ENCODE data around the gene BNC2. TPM values are rescaled to one million over a fixed set of nuclear protein-coding genes. Genes with fewer than 3 reads are reported as not detected.

Gene BNC2
- total and polyA plus RNA-seq, 2 of the 13 experiments (the other 11 are each of a cell fraction or from before 2014, with no cell fraction given) = not detected

GRCh38 chr9:16475257-16475656 lies 395.2 kb downstream of the BNC2 start (continued):
- no peak for TF ChIP-seq TFE3 (CRISPR knock-in tag; IDR thresholded peaks at IDR 0.05)
- TF ChIP-seq, protein P1, sequence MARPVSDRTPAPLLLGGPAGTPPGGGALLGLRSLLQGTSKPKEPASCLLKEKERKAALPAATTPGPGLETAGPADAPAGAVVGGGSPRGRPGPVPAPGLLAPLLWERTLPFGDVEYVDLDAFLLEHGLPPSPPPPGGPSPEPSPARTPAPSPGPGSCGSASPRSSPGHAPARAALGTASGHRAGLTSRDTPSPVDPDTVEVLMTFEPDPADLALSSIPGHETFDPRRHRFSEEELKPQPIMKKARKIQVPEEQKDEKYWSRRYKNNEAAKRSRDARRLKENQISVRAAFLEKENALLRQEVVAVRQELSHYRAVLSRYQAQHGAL (CRISPR knock-in tag; IDR thresholded peaks at IDR 0.05; ENCODE audit: not compliant biosample characterization) = no peak
- TF ChIP-seq ZMYM2 (CRISPR knock-in tag; IDR thresholded peaks at IDR 0.05) = no peak
- TF ChIP-seq ZSCAN21 (CRISPR knock-in tag; IDR thresholded peaks at IDR 0.05; ENCODE audit: borderline replicate concordance) = no peak

- FAIRE-seq (no peak), DNase-seq (ENCODE audit: low spot score) (no peak), ATAC-seq (no peak)
- ChIA-PET CTCF (ENCODE audit: low intra/inter-chr PET ratio, low total read pairs) (no interaction called here), POLR2A (no interaction called here)
- H3K4me2 ChIP-seq (ENCODE audit: low read depth, low read length) = no peak overlapping the region
- H3K4me3 ChIP-seq (replicated peaks in 1 of 3; ENCODE audit: insufficient read depth in 1 of 3, low read depth in 2 of 3, low read length in 3 of 3) = no peak overlapping the region
- H2AFZ ChIP-seq (ENCODE audit: low read length) = no peak overlapping the region
- no TSS peak for BruUV-seq (replicated peaks)
- no peaks in the 10 kb centered on the region for H3K36me3 ChIP-seq (replicated peaks in 1 of 2; ENCODE audit: control insufficient read depth in 1 of 2, insufficient read depth in 2 of 2, low read length in 2 of 2)
- H3K27me3 ChIP-seq (ENCODE audit: control insufficient read depth in 1 of 2, insufficient read depth in 2 of 2, low read length in 2 of 2) = no peaks in the 10 kb centered on the region
- H4K20me1 ChIP-seq (ENCODE audit: insufficient read depth, low read length) = no peaks in the 10 kb centered on the region
- no peak overlapping the region for H3K27ac ChIP-seq (ENCODE audit: extremely low read length, insufficient read depth, low read length)
- 2% methylated on average over 4 of the region's 4 CpGs for WGBS (ENCODE audit: low lambda C conversion rate)
- H3K4me1 ChIP-seq (ENCODE audit: insufficient read depth, low read length) = no peaks in the 10 kb centered on the region
- in situ Hi-C loops (cut with HindIII; ENCODE audit: extremely low pct_ligation_motif_present, low pct_unique_long_range_greater_than_20kb) (no loop called here), intact Hi-C loops (cut with micrococcal nuclease; ENCODE audit: unreplicated experiment) (no loop called here)
- no peak overlapping the region for H3K9ac ChIP-seq (ENCODE audit: insufficient read depth, low read depth, low read length)
- no peaks in the 10 kb centered on the region for H3K79me2 ChIP-seq (ENCODE audit: insufficient read depth, low read length)
- H3K9me3 ChIP-seq (ENCODE audit: low read length) = no peaks in the 10 kb centered on the region
- TF ChIP-seq TRAFD1 (CRISPR knock-in tag; IDR thresholded peaks at IDR 0.05; ENCODE audit: borderline replicate concordance) = no peak
- no peak for TF ChIP-seq NFATC3 (CRISPR knock-in tag; IDR thresholded peaks at IDR 0.05)
- TF ChIP-seq SIN3A (IDR thresholded peaks at IDR 0.05; ENCODE audit: borderline replicate concordance, low read depth, low read length) = no peak
- TF ChIP-seq XRCC5 (optimal IDR thresholded peaks at IDR 0.05; ENCODE audit: low read length) = no peak
- TF ChIP-seq ZGPAT (CRISPR knock-in tag; IDR thresholded peaks at IDR 0.05) = no peak
- TF ChIP-seq RXRB (CRISPR knock-in tag; IDR thresholded peaks at IDR 0.05; ENCODE audit: borderline replicate concordance) = no peak
- TF ChIP-seq WIZ (CRISPR knock-in tag; IDR thresholded peaks at IDR 0.05) = no peak
- TF ChIP-seq ZNF430 (CRISPR knock-in tag; IDR thresholded peaks at IDR 0.05) = no peak
- TF ChIP-seq SOX6 (IDR thresholded peaks at IDR 0.05) = no peak
- no peak for TF ChIP-seq SOX6 (CRISPR knock-in tag; IDR thresholded peaks at IDR 0.05)
- TF ChIP-seq POLR2A (IDR thresholded peaks at IDR 0.05; ENCODE audit: insufficient read depth in 1 of 2, low read depth in 2 of 2, low read length in 2 of 2) = no peak
- TF ChIP-seq ZBTB7A (CRISPR knock-in tag; IDR thresholded peaks at IDR 0.05) = no peak
- no peak for TF ChIP-seq SKIL (CRISPR knock-in tag; IDR thresholded peaks at IDR 0.05; ENCODE audit: borderline replicate concordance)
- no peak for TF ChIP-seq NR2F1 (CRISPR knock-in tag; IDR thresholded peaks at IDR 0.05)
These were observed 401.3 kb downstream of the BNC2 start for GRCh38 chr9:16469184-16469583.
